ENCODE data around the gene ABLIM3. TPM values are rescaled to one million over a fixed set of nuclear protein-coding genes. Genes with fewer than 3 reads are reported as not detected.

Gene ABLIM3
- total RNA-seq, 4 donors from 2014 or later: 14.8 to 50.7 (median 25.4) TPM

GRCh38 chr5:149215478-149216090 is 74.3 kb downstream of the ABLIM3 start:
- Histone ChIP-seq H3K27ac (peak overlapping the region in 3 of 4 donors; percentile 7 to 66 (median 54)), H3K9me3 (no peaks in the 10 kb centered on the region), H3K27me3 (no peaks in the 10 kb centered on the region), H3K4me3 (no peak overlapping the region), H3K4me1 (peaks cover 0 to 74% (median 16%) of the 10 kb centered on the region in 3 donors), H3K36me3 (peaks cover 0 to 6% of the 10 kb centered on the region in 2 donors)
- 61 to 86% methylated on average over 3 to 4 of the region's 5 CpGs for WGBS, 2 donors (ENCODE audit: low coverage in 1 of 2)
- peak; percentile 79 for ATAC-seq
- TF ChIP-seq POLR2A (IDR thresholded peaks at IDR 0.05): no peak
- TF ChIP-seq POLR2AphosphoS5 (IDR thresholded peaks at IDR 0.05): no peak
- TF ChIP-seq EP300 (IDR thresholded peaks at IDR 0.05): no peak
- TF ChIP-seq CTCF (IDR thresholded peaks at IDR 0.05): no peak

GRCh38 chr5:149216496-149216895 is 75.2 kb downstream of the ABLIM3 start:
- no peak for TF ChIP-seq POLR2AphosphoS5 (IDR thresholded peaks at IDR 0.05)
- TF ChIP-seq POLR2A (IDR thresholded peaks at IDR 0.05): no peak
- no peak for TF ChIP-seq EP300 (IDR thresholded peaks at IDR 0.05)
- TF ChIP-seq CTCF (IDR thresholded peaks at IDR 0.05): no peak
- H3K9me3 ChIP-seq: no peaks in the 10 kb centered on the region
- peak overlapping the region in 3 of 4 donors; percentile 19 to 66 (median 62) for H3K27ac ChIP-seq
- ATAC-seq: no peak
- no peaks in the 10 kb centered on the region for H3K27me3 ChIP-seq
- H3K4me1 ChIP-seq: peaks cover 0 to 81% (median 22%) of the 10 kb centered on the region in 3 donors
- 100% methylated on average over 2 of the region's 2 CpGs; no CpG with 5 or more reads in 1 of the 2 donors for WGBS, 2 donors (ENCODE audit: low coverage in 1 of 2)
- no peak overlapping the region for H3K4me3 ChIP-seq
- H3K36me3 ChIP-seq: peaks cover 0 to 5% of the 10 kb centered on the region in 2 donors

- ATAC-seq: no peak
- Histone ChIP-seq H3K9me3 (no peaks in the 10 kb centered on the region), H3K27ac (peak overlapping the region in 3 of 4 donors; percentile 42 to 66 (median 62)), H3K4me3 (no peak overlapping the region), H3K27me3 (no peaks in the 10 kb centered on the region), H3K36me3 (peaks cover 0 to 5% of the 10 kb centered on the region in 2 donors), H3K4me1 (peaks cover 0 to 81% (median 23%) of the 10 kb centered on the region in 3 donors)
- TF ChIP-seq CTCF (IDR thresholded peaks at IDR 0.05): no peak
- no peak for TF ChIP-seq POLR2AphosphoS5 (IDR thresholded peaks at IDR 0.05)
- no peak for TF ChIP-seq EP300 (IDR thresholded peaks at IDR 0.05)
- TF ChIP-seq POLR2A (IDR thresholded peaks at IDR 0.05): no peak
- WGBS, 2 donors (ENCODE audit: low coverage in 1 of 2): 37 to 67% methylated on average over 2 to 6 of the region's 6 CpGs
These were observed 76.0 kb downstream of the ABLIM3 start for GRCh38 chr5:149217096-149217802.

GRCh38 chr5:149217803-149218155 is 76.5 kb downstream of the ABLIM3 start:
- H3K36me3 ChIP-seq: peaks cover 0 to 5% of the 10 kb centered on the region in 2 donors
- TF ChIP-seq POLR2A (IDR thresholded peaks at IDR 0.05): no peak
- no peak for TF ChIP-seq EP300 (IDR thresholded peaks at IDR 0.05)
- TF ChIP-seq POLR2AphosphoS5 (IDR thresholded peaks at IDR 0.05): no peak
- no peak for TF ChIP-seq CTCF (IDR thresholded peaks at IDR 0.05)
- H3K27ac ChIP-seq: peak overlapping the region in 3 of 4 donors; percentile 42 to 66 (median 62)
- whole genome bisulfite sequencing, 2 donors (ENCODE audit: low coverage in 1 of 2): 30% methylated on average over 3 of the region's 3 CpGs; no CpG with 5 or more reads in 1 of the 2 donors
- no peak overlapping the region for H3K4me3 ChIP-seq
- peaks cover 0 to 77% (median 20%) of the 10 kb centered on the region in 3 donors for H3K4me1 ChIP-seq
- no peaks in the 10 kb centered on the region for H3K27me3 ChIP-seq
- no peak for ATAC-seq
- no peaks in the 10 kb centered on the region for H3K9me3 ChIP-seq

Data from gastroesophageal sphincter (tissue), 4 donors.